Brain microvascular endothelial cell (primary cell): Measurements from ENCODE around the gene MOSMO.

Experiments
- DNase-seq: peaks from one replicate; pipeline ENCODE4 v3.0.0-alpha.2; 2020
- H3K27ac ChIP-seq: fragments of 250-450 bp; sonication (Bioruptor Pico); 2 replicates; pipeline ENCODE4 v1.5.1; 2020; ENCODE audit warnings: mild to moderate bottlenecking, moderate library complexity
- H3K27me3 ChIP-seq: fragments of 250-450 bp; sonication (Bioruptor Pico); replicated peaks from 2 replicates; pipeline ENCODE4 v1.5.1; 2020; ENCODE audit warnings: mild to moderate bottlenecking
- H3K36me3 ChIP-seq: fragments of 250-450 bp; sonication (Bioruptor Pico); replicated peaks from 2 replicates; pipeline ENCODE4 v1.5.1; 2020; ENCODE audit warnings: mild to moderate bottlenecking
- H3K4me3 ChIP-seq: 2 replicates; pipeline ENCODE4 v1.5.1; 2011; ENCODE audit warnings: low read depth, mild to moderate bottlenecking, control low read depth, low read length, moderate library complexity
- CTCF ChIP-seq: IDR thresholded peaks from 2 replicates; pipeline ENCODE4 v1.5.1; 2011; ENCODE audit warnings: low read depth, mild to moderate bottlenecking, moderate library complexity, low read length, control low read depth, inconsistent platforms; ENCODE audit errors: missing control alignments
- in situ Hi-C: cut with HindIII; loops from 2 replicates; pipeline ENCODE4 v1.10.0; 2017; ENCODE audit warnings: low sequenced_read_pairs, low pct_ligation_motif_present

The MOSMO gene

GRCh38 chr16:22007509-22008214 is at the start of gene MOSMO:
Gene MOSMO (plus strand): TSS chr16:22008111. CDS start chr16:22008302, 191 bp downstream.
- Histone ChIP-seq H3K27me3 (no peaks in the 10 kb centered on the region), H3K36me3 (no peaks in the 10 kb centered on the region), H3K4me3 (peak within 1 kb of the TSS; percentile 87), H3K27ac (peak within 1 kb of the TSS; percentile 87)
- in situ Hi-C loops: no loop called here
- TF ChIP-seq CTCF: no peak
- peak; percentile 35 for DNase-seq

DNA sequence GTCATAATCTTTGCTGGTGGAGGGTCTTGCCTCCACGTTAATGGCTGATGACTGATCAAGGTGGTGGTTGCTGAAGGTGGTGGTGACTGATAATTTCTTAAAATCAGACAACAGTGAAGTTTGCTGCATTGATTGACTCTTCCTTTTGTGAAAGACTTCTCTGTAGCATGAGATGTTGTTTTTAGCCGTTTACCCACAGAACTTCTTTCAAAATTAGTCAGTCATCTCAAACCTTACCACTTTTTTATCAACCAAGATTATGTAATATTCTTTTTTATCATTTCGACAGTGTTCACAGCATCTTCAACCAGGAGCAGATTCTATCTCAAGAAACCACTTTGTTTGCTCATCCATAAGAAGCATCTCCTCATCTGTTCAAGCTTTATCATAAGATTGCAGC is 48.9 kb upstream of the MOSMO start:
- no peaks in the 10 kb centered on the region for H3K27me3 ChIP-seq
- in situ Hi-C loops: no loop called here
- TF ChIP-seq CTCF: no peak
- no peak for DNase-seq
- no peak overlapping the region for H3K27ac ChIP-seq
- H3K36me3 ChIP-seq: peaks cover 65% of the 10 kb centered on the region
- no peak overlapping the region for H3K4me3 ChIP-seq

GRCh38 chr16:21962475-21962874 is 45.4 kb upstream of the MOSMO start:
- Histone ChIP-seq H3K27ac (no peak overlapping the region), H3K27me3 (no peaks in the 10 kb centered on the region), H3K4me3 (no peak overlapping the region), H3K36me3 (peaks cover 92% of the 10 kb centered on the region)
- no peak for DNase-seq
- TF ChIP-seq CTCF: no peak
- in situ Hi-C loops: no loop called here

DNA sequence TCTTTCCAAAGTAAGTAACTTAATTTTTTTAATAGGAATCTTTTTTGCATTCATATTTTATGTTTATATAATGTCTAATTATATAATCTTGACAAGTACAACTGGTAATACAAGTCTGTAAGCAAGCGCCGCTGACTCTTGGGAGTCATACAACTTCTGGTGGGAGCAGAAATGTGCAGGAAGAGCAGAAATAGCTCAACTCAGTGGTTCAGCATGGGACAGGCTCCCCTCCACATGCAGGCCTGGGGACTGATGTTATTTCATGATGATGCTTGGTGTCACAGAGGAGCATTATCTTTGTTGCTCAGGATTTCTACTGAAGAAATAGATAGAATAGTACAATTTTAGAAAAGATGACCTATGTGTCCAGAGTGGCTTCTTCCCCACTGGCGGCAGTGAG is 44.0 kb upstream of the MOSMO start:
- no peak overlapping the region for H3K4me3 ChIP-seq
- H3K27me3 ChIP-seq: no peaks in the 10 kb centered on the region
- peaks cover 90% of the 10 kb centered on the region for H3K36me3 ChIP-seq
- in situ Hi-C loops: no loop called here
- TF ChIP-seq CTCF: no peak
- DNase-seq: no peak
- H3K27ac ChIP-seq: no peak overlapping the region

GRCh38 chr16:21964353-21964752 is 43.6 kb upstream of the MOSMO start:
- Histone ChIP-seq H3K27ac (no peak overlapping the region), H3K4me3 (no peak overlapping the region), H3K27me3 (no peaks in the 10 kb centered on the region), H3K36me3 (peaks cover 90% of the 10 kb centered on the region)
- DNase-seq: no peak
- TF ChIP-seq CTCF: no peak
- in situ Hi-C loops: no loop called here

DNA sequence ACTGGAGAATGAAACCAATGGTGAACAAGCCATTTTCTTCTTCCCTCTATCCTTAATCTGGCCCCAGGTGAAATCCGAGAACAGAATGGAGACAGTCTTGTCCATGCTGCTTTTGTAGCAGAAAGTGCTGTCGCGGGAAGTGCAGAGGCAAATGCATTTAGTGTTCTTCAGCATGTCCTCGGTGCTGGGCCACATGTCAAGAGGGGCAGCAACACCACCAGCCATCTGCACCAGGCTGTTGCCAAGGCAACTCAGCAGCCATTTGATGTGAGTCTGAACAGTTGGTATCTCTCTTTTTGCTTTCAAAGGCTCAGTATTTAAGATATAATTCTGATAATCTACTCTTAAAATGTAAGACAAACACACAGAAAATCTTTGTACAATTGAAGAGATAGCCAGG is 36.1 kb upstream of the MOSMO start:
- no peaks in the 10 kb centered on the region for H3K27me3 ChIP-seq
- no peak overlapping the region for H3K4me3 ChIP-seq
- in situ Hi-C loops: no loop called here
- peaks cover 76% of the 10 kb centered on the region for H3K36me3 ChIP-seq
- DNase-seq: no peak
- no peak overlapping the region for H3K27ac ChIP-seq
- no peak for TF ChIP-seq CTCF
